Lower lobe of right lung (tissue), 2 donors: ENCODE measurements around the gene ABCA5. TPM values are rescaled to one million over a fixed set of nuclear protein-coding genes. Genes with fewer than 3 reads are reported as not detected.

Experiments used
- ATAC-seq, 2 donors: fragments of 200-7000 bp; cut with Tn5 transposase; one replicate each; pipeline ENCODE4 v1.9.1; 2020 to 2022; ENCODE audit warnings: mild to moderate bottlenecking in 2 of 2, moderate library complexity in 2 of 2
- DNase-seq: peaks from one replicate; pipeline ENCODE4 v3.0.0-alpha.2; 2020
- H3K27ac ChIP-seq: fragments of 200-600 bp; one replicate; pipeline ENCODE4 v1.8.0; 2022
- H3K27me3 ChIP-seq: fragments of 200-600 bp; one replicate; pipeline ENCODE4 v1.8.0; 2022; ENCODE audit warnings: low read depth
- H3K36me3 ChIP-seq: fragments of 200-600 bp; one replicate; pipeline ENCODE4 v1.8.0; 2022; ENCODE audit warnings: mild to moderate bottlenecking
- H3K4me1 ChIP-seq: fragments of 200-600 bp; one replicate; pipeline ENCODE4 v1.8.0; 2022
- H3K4me3 ChIP-seq: fragments of 200-600 bp; one replicate; pipeline ENCODE4 v1.8.0; 2022; ENCODE audit warnings: mild to moderate bottlenecking
- H3K9me3 ChIP-seq: fragments of 200-600 bp; one replicate; pipeline ENCODE4 v1.8.0; 2022
- intact Hi-C: fragments of 100-400 bp; cut with DNase I; formaldehyde crosslinking; loops from one replicate; pipeline ENCODE4 v1.11.0; 2022
- total RNA-seq: library from RNA; stranded (reverse); fragmentation: NEBNext Ultra II Directional; extraction: Animal tissue kit (Norgen Biotek cat#: 25700); gene quantifications from one replicate; pipeline ENCODE4 v1.2.1, GENCODE V29; 2021
- TF ChIP-seq, protein P1 (sequence below): fragments of 200-600 bp; IDR thresholded peaks from one replicate; pipeline ENCODE4 v1.8.0; 2022; ENCODE audit warnings: antibody characterized with exemption, mild to moderate bottlenecking
- donor health status: DM: no; HTN: yes; CAD: no; lungs with severe emphysema.

The ABCA5 gene
- total RNA-seq, 1 donor from 2014 or later: 20.5 TPM

GRCh38 chr17:69271023-69271422 lies 55.9 kb downstream of the ABCA5 start:
- TF ChIP-seq, protein P1, sequence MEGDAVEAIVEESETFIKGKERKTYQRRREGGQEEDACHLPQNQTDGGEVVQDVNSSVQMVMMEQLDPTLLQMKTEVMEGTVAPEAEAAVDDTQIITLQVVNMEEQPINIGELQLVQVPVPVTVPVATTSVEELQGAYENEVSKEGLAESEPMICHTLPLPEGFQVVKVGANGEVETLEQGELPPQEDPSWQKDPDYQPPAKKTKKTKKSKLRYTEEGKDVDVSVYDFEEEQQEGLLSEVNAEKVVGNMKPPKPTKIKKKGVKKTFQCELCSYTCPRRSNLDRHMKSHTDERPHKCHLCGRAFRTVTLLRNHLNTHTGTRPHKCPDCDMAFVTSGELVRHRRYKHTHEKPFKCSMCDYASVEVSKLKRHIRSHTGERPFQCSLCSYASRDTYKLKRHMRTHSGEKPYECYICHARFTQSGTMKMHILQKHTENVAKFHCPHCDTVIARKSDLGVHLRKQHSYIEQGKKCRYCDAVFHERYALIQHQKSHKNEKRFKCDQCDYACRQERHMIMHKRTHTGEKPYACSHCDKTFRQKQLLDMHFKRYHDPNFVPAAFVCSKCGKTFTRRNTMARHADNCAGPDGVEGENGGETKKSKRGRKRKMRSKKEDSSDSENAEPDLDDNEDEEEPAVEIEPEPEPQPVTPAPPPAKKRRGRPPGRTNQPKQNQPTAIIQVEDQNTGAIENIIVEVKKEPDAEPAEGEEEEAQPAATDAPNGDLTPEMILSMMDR: no peak
- Histone ChIP-seq H3K36me3 (no peaks in the 10 kb centered on the region), H3K4me1 (no peaks in the 10 kb centered on the region), H3K27ac (no peak overlapping the region), H3K27me3 (no peaks in the 10 kb centered on the region), H3K9me3 (no peaks in the 10 kb centered on the region), H3K4me3 (no peak overlapping the region)
- intact Hi-C loops: no loop called here
- DNase-seq (no peak), ATAC-seq (no peak)

- no peak for DNase-seq
Observed at GRCh38 chr17:69269131-69269998, 57.6 kb downstream of the ABCA5 start.

GRCh38 chr17:69268543-69269014 lies 58.4 kb downstream of the ABCA5 start:
- TF ChIP-seq, protein P1: no peak
- no peak overlapping the region for H3K4me3 ChIP-seq
- no peaks in the 10 kb centered on the region for H3K9me3 ChIP-seq
- intact Hi-C loops: no loop called here
- no peak for ATAC-seq
- H3K4me1 ChIP-seq: no peaks in the 10 kb centered on the region
- H3K27ac ChIP-seq: no peak overlapping the region
- H3K36me3 ChIP-seq: no peaks in the 10 kb centered on the region
- H3K27me3 ChIP-seq: no peaks in the 10 kb centered on the region
- DNase-seq: no peak

More at GRCh38 chr17:69269131-69269998, 57.6 kb downstream of the ABCA5 start:
- no peak for ATAC-seq
- no peaks in the 10 kb centered on the region for H3K36me3 ChIP-seq
- H3K4me3 ChIP-seq: no peak overlapping the region
- TF ChIP-seq, protein P1: no peak
- H3K9me3 ChIP-seq: no peaks in the 10 kb centered on the region
- no peaks in the 10 kb centered on the region for H3K27me3 ChIP-seq
- H3K27ac ChIP-seq: no peak overlapping the region
- intact Hi-C loops: no loop called here
- H3K4me1 ChIP-seq: no peaks in the 10 kb centered on the region

DNA sequence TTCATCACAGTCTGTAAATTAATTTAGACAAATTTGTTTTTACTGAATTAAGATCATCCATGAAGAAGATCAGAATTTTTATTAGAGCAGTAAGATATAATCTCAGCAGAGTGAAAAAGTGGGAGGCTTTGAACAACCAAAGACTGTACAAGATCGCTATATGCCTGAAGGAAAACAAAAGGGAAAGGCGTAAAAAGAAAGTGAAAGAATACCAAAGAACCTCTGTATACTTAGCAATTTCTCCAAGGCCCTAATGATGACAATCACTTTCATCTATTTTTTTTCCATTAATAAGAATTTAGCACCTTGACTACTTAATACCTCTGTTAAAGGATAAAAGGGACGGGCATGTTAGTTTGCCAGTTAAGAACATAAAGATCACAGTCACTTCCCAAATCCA lies 59.7 kb downstream of the ABCA5 start:
- ATAC-seq (no peak), DNase-seq (no peak)
- no peak overlapping the region for H3K27ac ChIP-seq
- H3K4me1 ChIP-seq: no peaks in the 10 kb centered on the region
- H3K4me3 ChIP-seq: no peak overlapping the region
- no peaks in the 10 kb centered on the region for H3K36me3 ChIP-seq
- intact Hi-C loops: no loop called here
- TF ChIP-seq, protein P1: no peak
- no peaks in the 10 kb centered on the region for H3K27me3 ChIP-seq
- H3K9me3 ChIP-seq: no peaks in the 10 kb centered on the region

DNA sequence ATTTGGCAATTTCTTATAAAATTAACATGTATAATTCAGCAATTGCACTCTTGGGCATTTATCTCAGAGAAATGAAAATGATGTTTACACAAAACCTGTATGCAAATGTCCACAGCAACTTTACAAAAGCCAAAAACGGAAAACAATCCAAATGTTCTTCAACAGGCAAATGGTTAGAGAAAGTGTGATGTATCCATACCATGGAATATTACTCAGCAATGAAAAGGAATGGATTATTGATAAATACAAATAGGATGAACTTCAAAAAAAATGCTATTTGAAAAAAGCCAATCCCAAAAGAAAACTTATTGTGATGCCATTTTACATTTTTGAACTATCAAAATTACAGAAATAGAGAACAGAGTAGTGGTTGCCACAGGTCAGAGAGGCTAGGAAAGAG lies 61.1 kb downstream of the ABCA5 start:
- Histone ChIP-seq H3K4me1 (no peaks in the 10 kb centered on the region), H3K27ac (no peak overlapping the region), H3K4me3 (no peak overlapping the region), H3K9me3 (no peaks in the 10 kb centered on the region), H3K27me3 (no peaks in the 10 kb centered on the region), H3K36me3 (no peaks in the 10 kb centered on the region)
- TF ChIP-seq, protein P1: no peak
- intact Hi-C loops: no loop called here
- ATAC-seq (no peak), DNase-seq (no peak)
